ENCODE data around the gene STUM.

The STUM gene

GRCh38 chr1:226649244-226649643 lies 100.7 kb downstream of the STUM start:
- DNase-seq: no peak

- peak in 1 of 58 donors; percentile 11 for DNase-seq
Measured at GRCh38 chr1:226649780-226650179, 101.2 kb downstream of the STUM start.

- no peak for DNase-seq
Measured at GRCh38 chr1:226650236-226650841, 101.8 kb downstream of the STUM start.

- DNase-seq: no peak
Measured at GRCh38 chr1:226651041-226651731, 102.6 kb downstream of the STUM start.

GRCh38 chr1:226651732-226652105 lies 103.2 kb downstream of the STUM start:
- DNase-seq: peak in 12 of 58 donors; percentile 19 to 59 (median 40)

GRCh38 chr1:226652613-226653012 lies 104.0 kb downstream of the STUM start:
- no peak for DNase-seq

- DNase-seq: no peak
Measured at GRCh38 chr1:226653311-226653921, 104.9 kb downstream of the STUM start.

- DNase-seq: no peak
Measured at GRCh38 chr1:226654046-226654667, 105.6 kb downstream of the STUM start.

GRCh38 chr1:226654668-226655055 lies 106.1 kb downstream of the STUM start:
- no peak for DNase-seq

- DNase-seq: peak in 1 of 58 donors; percentile 50
Measured at GRCh38 chr1:226655251-226656163, 106.9 kb downstream of the STUM start.

- no peak for DNase-seq
Measured at GRCh38 chr1:226656201-226656600, 107.6 kb downstream of the STUM start.

GRCh38 chr1:226656601-226657277 lies 108.2 kb downstream of the STUM start:
- DNase-seq: peak in 3 of 58 donors; percentile 36 to 45 (median 42)

- DNase-seq: peak in 50 of 58 donors; percentile 29 to 91 (median 68)
Measured at GRCh38 chr1:226657895-226658545, 109.5 kb downstream of the STUM start.

- DNase-seq: peak in 10 of 58 donors; percentile 36 to 86 (median 58)
Measured at GRCh38 chr1:226658546-226659125, 110.1 kb downstream of the STUM start.
